HepG2 (cell line): ENCODE results near the gene NFKBIA. TPM values are rescaled to one million over a fixed set of nuclear protein-coding genes. Genes with fewer than 3 reads are reported as not detected.

Experiments used
- ATM ChIP-seq: fragments of 450-650 bp; IDR thresholded peaks from 2 replicates; pipeline ENCODE4 v1.7.1; 2017; ENCODE audit warnings: mild to moderate bottlenecking, borderline replicate concordance
- DDIT3 ChIP-seq: sonication (generic); formaldehyde crosslinking; IDR thresholded peaks from 2 replicates; pipeline ENCODE4 v1.4.0; 2020; ENCODE audit warnings: mild to moderate bottlenecking, missing genetic modification reagents
- FOSL2 ChIP-seq: sonication (generic); formaldehyde crosslinking; IDR thresholded peaks from 2 replicates; pipeline ENCODE4 v1.4.0; 2020; ENCODE audit warnings: missing genetic modification reagents
- SMAD1 ChIP-seq: sonication (generic); formaldehyde crosslinking; IDR thresholded peaks from 2 replicates; pipeline ENCODE4 v1.4.0; 2020; ENCODE audit warnings: missing genetic modification reagents, low read depth, mild to moderate bottlenecking, borderline replicate concordance
- TARDBP ChIP-seq: sonication (generic); formaldehyde crosslinking; IDR thresholded peaks from 2 replicates; pipeline ENCODE4 v1.8.0; 2022; ENCODE audit warnings: mild to moderate bottlenecking, missing genetic modification reagents
- ZMYM3 ChIP-seq: sonication (generic); formaldehyde crosslinking; IDR thresholded peaks from 2 replicates; pipeline ENCODE4 v1.5.1; 2020; ENCODE audit warnings: mild to moderate bottlenecking, missing genetic modification reagents
- ZNF138 ChIP-seq: sonication (generic); formaldehyde crosslinking; IDR thresholded peaks from 2 replicates; pipeline ENCODE4 v1.5.0; 2020; ENCODE audit warnings: mild to moderate bottlenecking, low read depth, missing genetic modification reagents
- ZNF460 ChIP-seq: sonication (generic); formaldehyde crosslinking; IDR thresholded peaks from 2 replicates; pipeline ENCODE4 v1.5.1; 2020; ENCODE audit warnings: missing genetic modification reagents, mild to moderate bottlenecking, borderline replicate concordance
- ZNF713 ChIP-seq: sonication (generic); formaldehyde crosslinking; IDR thresholded peaks from 2 replicates; pipeline ENCODE4 v1.4.0; 2020; ENCODE audit warnings: mild to moderate bottlenecking, missing genetic modification reagents
- ZNF75D ChIP-seq: sonication (generic); formaldehyde crosslinking; IDR thresholded peaks from 2 replicates; pipeline ENCODE4 v1.8.1; 2023; ENCODE audit warnings: missing genetic modification reagents, mild to moderate bottlenecking, borderline replicate concordance
- ZNF781 ChIP-seq: sonication (generic); formaldehyde crosslinking; IDR thresholded peaks from 2 replicates; pipeline ENCODE4 v1.5.1; 2020; ENCODE audit warnings: borderline replicate concordance, mild to moderate bottlenecking, missing genetic modification reagents; ENCODE audit errors: not compliant biosample characterization
- polyA plus RNA-seq, 8 experiments: library from polyadenylated mRNA; depleted of rRNA in 3 of 8; stranded (reverse) in 7 of 8; unstranded in 1 of 8; fragments of >200 nt; fragmentation: Illumina TruSeq in 4 of 8; extraction: Trizol in 4 of 8; gene quantifications; 2 replicates each; pipeline versions ENCODE4 v1.2.1 to v1.2.3, GENCODE V29; 2011 to 2016; ENCODE audit warnings: low read depth in 4 of 8, missing spikeins in 1 of 8, mixed read lengths in 1 of 8; ENCODE audit not compliant: insufficient read depth in 1 of 8
- total RNA-seq, 5 experiments: library from RNA; depleted of rRNA; stranded (reverse); fragments of >200 nt; fragmentation: Illumina TruSeq; extraction: Trizol; gene quantifications; 2 replicates each; pipeline ENCODE4 v1.2.3, GENCODE V29; 2016; ENCODE audit warnings: low read depth in 1 of 5
- TF ChIP-seq, protein P1 (sequence below): IDR thresholded peaks from 2 replicates; pipeline ENCODE4 v1.4.0; 2020; ENCODE audit warnings: mild to moderate bottlenecking, missing genetic modification reagents
- TF ChIP-seq, protein P2 (sequence below): sonication (generic); formaldehyde crosslinking; IDR thresholded peaks from 2 replicates; pipeline ENCODE4 v1.4.0; 2020; ENCODE audit warnings: missing genetic modification reagents
- TF ChIP-seq, protein P3 (sequence below): sonication (generic); formaldehyde crosslinking; conservative IDR thresholded peaks from 2 replicates; pipeline ENCODE4 v1.4.0; 2020; ENCODE audit warnings: missing genetic modification reagents
- TF ChIP-seq, protein P4 (sequence below): sonication (generic); formaldehyde crosslinking; IDR thresholded peaks from 2 replicates; pipeline ENCODE4 v1.4.0; 2020; ENCODE audit warnings: missing genetic modification reagents

NFKBIA gene
- total and polyA plus RNA-seq, 2 of the 13 experiments (the other 11 are each of a cell fraction or from before 2014, with no cell fraction given), result 197 to 319 TPM

- TF ChIP-seq ATM (no peak), ZNF460 (CRISPR knock-in tag) (peak; percentile 88; the same call in 1 of the 2 replicates), ZNF713 (CRISPR knock-in tag) (no peak), TARDBP (no peak), ZNF75D (CRISPR knock-in tag) (no peak), SMAD1 (CRISPR knock-in tag) (no peak), DDIT3 (CRISPR knock-in tag) (no peak), ZNF138 (CRISPR knock-in tag) (no peak), FOSL2 (CRISPR knock-in tag) (peak; percentile 37; the same call in 1 of the 2 replicates), ZNF781 (CRISPR knock-in tag) (peak; percentile 76), ZMYM3 (peak; percentile 73)
- TF ChIP-seq, protein P1, sequence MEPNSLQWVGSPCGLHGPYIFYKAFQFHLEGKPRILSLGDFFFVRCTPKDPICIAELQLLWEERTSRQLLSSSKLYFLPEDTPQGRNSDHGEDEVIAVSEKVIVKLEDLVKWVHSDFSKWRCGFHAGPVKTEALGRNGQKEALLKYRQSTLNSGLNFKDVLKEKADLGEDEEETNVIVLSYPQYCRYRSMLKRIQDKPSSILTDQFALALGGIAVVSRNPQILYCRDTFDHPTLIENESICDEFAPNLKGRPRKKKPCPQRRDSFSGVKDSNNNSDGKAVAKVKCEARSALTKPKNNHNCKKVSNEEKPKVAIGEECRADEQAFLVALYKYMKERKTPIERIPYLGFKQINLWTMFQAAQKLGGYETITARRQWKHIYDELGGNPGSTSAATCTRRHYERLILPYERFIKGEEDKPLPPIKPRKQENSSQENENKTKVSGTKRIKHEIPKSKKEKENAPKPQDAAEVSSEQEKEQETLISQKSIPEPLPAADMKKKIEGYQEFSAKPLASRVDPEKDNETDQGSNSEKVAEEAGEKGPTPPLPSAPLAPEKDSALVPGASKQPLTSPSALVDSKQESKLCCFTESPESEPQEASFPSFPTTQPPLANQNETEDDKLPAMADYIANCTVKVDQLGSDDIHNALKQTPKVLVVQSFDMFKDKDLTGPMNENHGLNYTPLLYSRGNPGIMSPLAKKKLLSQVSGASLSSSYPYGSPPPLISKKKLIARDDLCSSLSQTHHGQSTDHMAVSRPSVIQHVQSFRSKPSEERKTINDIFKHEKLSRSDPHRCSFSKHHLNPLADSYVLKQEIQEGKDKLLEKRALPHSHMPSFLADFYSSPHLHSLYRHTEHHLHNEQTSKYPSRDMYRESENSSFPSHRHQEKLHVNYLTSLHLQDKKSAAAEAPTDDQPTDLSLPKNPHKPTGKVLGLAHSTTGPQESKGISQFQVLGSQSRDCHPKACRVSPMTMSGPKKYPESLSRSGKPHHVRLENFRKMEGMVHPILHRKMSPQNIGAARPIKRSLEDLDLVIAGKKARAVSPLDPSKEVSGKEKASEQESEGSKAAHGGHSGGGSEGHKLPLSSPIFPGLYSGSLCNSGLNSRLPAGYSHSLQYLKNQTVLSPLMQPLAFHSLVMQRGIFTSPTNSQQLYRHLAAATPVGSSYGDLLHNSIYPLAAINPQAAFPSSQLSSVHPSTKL (CRISPR knock-in tag), result peak; percentile 55
- TF ChIP-seq, protein P2, sequence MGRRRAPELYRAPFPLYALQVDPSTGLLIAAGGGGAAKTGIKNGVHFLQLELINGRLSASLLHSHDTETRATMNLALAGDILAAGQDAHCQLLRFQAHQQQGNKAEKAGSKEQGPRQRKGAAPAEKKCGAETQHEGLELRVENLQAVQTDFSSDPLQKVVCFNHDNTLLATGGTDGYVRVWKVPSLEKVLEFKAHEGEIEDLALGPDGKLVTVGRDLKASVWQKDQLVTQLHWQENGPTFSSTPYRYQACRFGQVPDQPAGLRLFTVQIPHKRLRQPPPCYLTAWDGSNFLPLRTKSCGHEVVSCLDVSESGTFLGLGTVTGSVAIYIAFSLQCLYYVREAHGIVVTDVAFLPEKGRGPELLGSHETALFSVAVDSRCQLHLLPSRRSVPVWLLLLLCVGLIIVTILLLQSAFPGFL, result no peak
- TF ChIP-seq, protein P3, sequence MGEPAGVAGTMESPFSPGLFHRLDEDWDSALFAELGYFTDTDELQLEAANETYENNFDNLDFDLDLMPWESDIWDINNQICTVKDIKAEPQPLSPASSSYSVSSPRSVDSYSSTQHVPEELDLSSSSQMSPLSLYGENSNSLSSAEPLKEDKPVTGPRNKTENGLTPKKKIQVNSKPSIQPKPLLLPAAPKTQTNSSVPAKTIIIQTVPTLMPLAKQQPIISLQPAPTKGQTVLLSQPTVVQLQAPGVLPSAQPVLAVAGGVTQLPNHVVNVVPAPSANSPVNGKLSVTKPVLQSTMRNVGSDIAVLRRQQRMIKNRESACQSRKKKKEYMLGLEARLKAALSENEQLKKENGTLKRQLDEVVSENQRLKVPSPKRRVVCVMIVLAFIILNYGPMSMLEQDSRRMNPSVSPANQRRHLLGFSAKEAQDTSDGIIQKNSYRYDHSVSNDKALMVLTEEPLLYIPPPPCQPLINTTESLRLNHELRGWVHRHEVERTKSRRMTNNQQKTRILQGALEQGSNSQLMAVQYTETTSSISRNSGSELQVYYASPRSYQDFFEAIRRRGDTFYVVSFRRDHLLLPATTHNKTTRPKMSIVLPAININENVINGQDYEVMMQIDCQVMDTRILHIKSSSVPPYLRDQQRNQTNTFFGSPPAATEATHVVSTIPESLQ (CRISPR knock-in tag), result no peak
- TF ChIP-seq, protein P4, sequence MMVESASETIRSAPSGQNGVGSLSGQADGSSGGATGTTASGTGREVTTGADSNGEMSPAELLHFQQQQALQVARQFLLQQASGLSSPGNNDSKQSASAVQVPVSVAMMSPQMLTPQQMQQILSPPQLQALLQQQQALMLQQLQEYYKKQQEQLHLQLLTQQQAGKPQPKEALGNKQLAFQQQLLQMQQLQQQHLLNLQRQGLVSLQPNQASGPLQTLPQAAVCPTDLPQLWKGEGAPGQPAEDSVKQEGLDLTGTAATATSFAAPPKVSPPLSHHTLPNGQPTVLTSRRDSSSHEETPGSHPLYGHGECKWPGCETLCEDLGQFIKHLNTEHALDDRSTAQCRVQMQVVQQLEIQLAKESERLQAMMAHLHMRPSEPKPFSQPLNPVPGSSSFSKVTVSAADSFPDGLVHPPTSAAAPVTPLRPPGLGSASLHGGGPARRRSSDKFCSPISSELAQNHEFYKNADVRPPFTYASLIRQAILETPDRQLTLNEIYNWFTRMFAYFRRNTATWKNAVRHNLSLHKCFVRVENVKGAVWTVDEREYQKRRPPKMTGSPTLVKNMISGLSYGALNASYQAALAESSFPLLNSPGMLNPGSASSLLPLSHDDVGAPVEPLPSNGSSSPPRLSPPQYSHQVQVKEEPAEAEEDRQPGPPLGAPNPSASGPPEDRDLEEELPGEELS (CRISPR knock-in tag), result no peak
Measured at GRCh38 chr14:35419429-35419841, 14.9 kb upstream of the NFKBIA start (continued).
